HFF-Myc (cell line): ENCODE data around the gene CACNA2D3.

Experiments
- DNase-seq: peaks from one replicate; pipeline ENCODE4 v3.0.0-alpha.2; 2011; ENCODE audit warnings: low read depth; ENCODE audit errors: extremely low read depth
- H3K4me3 ChIP-seq: replicated peaks from 2 replicates; pipeline ENCODE4 v1.5.1; 2011; ENCODE audit warnings: low read depth, mild to moderate bottlenecking, control low read depth, low read length
- TF ChIP-seq, protein P1 (sequence below): IDR thresholded peaks from 2 replicates; pipeline ENCODE4 v1.5.1; 2012; ENCODE audit warnings: mild to moderate bottlenecking, low read depth, low read length, control low read depth; ENCODE audit errors: missing control alignments

The CACNA2D3 gene

DNA sequence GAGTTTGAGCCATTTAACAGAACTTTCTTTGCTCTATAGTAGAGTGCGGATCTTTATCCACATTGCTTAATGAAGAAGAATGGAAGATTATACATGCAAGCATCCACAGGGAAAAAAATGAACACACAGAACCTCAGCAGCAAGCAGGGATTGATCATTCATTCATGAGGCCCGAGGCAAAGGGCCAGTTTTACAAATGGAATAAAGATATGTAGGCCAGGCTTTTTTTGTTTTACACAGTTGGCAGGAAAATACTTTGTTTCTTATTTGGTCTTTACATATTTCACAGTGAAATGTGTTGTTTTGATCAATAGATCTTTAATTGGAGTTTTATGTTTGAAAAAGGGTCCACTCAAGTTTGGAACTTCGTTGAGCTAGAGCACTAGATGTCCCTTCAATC, 688.0 kb downstream of the CACNA2D3 start:
- DNase-seq = no peak
- TF ChIP-seq, protein P1, sequence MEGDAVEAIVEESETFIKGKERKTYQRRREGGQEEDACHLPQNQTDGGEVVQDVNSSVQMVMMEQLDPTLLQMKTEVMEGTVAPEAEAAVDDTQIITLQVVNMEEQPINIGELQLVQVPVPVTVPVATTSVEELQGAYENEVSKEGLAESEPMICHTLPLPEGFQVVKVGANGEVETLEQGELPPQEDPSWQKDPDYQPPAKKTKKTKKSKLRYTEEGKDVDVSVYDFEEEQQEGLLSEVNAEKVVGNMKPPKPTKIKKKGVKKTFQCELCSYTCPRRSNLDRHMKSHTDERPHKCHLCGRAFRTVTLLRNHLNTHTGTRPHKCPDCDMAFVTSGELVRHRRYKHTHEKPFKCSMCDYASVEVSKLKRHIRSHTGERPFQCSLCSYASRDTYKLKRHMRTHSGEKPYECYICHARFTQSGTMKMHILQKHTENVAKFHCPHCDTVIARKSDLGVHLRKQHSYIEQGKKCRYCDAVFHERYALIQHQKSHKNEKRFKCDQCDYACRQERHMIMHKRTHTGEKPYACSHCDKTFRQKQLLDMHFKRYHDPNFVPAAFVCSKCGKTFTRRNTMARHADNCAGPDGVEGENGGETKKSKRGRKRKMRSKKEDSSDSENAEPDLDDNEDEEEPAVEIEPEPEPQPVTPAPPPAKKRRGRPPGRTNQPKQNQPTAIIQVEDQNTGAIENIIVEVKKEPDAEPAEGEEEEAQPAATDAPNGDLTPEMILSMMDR = no peak
- H3K4me3 ChIP-seq = no peak overlapping the region

- H3K4me3 ChIP-seq = no peak overlapping the region
- no peak for DNase-seq
- TF ChIP-seq, protein P1 = no peak
Measured at GRCh38 chr3:54814224-54814623, 691.9 kb downstream of the CACNA2D3 start.

- DNase-seq = no peak
- TF ChIP-seq, protein P1 = no peak
- no peak overlapping the region for H3K4me3 ChIP-seq
Measured at GRCh38 chr3:54817628-54818027, 695.3 kb downstream of the CACNA2D3 start.

DNA sequence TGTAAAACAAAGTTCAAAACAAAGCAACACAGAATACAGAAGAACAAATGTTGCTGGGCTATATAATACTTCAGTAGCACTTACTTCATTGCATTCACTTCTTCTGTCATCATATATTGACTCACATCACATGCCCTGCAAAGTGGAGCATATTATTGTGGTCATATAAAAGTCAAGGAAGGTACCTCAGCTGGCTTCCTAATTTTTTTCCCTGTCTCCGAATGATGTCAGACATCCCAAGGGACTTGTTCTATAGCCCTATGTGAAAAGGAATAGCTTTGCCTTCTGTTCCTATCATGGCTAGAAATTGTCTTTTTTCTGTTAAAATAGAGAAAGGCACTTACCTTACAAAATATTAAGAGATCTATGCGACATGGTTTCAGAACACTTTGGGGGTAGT, 696.1 kb downstream of the CACNA2D3 start:
- TF ChIP-seq, protein P1 = no peak
- no peak overlapping the region for H3K4me3 ChIP-seq
- DNase-seq = no peak

DNA sequence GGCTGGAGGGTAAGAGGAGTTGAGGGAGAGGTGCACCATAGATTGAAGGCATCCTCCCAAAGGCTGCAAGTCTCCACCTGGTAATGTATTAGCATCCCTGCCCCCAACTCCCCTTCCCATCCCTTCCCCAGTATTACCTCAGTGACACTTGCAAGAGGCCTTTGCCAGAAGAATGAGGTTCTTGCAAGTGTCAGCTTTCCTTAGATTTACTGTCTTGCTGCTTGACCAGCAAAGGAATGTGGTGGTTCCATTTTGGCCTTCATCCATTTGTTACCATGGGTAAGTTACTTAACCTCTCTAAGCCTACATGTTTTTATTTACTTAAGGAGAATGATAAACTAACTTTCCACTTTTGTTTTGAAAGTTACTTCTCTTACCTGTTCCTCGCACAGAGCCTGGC, 696.6 kb downstream of the CACNA2D3 start:
- H3K4me3 ChIP-seq = no peak overlapping the region
- TF ChIP-seq, protein P1 = no peak
- no peak for DNase-seq

DNA sequence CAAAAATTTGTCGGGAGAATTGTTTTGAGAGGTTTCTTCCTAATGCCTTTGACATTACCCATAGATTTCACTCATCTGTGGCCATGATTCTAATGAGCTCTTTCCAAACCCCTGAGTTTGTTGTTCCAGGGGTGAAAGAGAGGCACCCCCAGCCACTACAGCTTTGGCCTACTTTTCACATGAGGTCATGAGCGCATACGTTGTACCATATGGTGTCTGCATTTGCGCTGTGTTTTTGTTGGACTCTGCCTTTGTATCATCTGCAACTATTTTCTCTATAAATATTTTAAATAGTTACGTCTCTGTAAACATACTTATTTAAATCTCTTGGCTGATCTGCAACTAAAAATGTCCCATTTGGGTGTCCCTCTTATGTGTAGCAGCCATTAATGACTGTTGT, 697.6 kb downstream of the CACNA2D3 start:
- DNase-seq = no peak
- no peak overlapping the region for H3K4me3 ChIP-seq
- TF ChIP-seq, protein P1 = no peak

- H3K4me3 ChIP-seq = no peak overlapping the region
- no peak for DNase-seq
- TF ChIP-seq, protein P1 = no peak
Measured at GRCh38 chr3:54822206-54822605, 699.9 kb downstream of the CACNA2D3 start.
